Measurements from ENCODE around the gene AOPEP. TPM values are rescaled to one million over a fixed set of nuclear protein-coding genes. Genes with fewer than 3 reads are reported as not detected.

Gene AOPEP
- total RNA-seq, 1 donor from 2014 or later: 305 TPM

- peaks cover 30% of the 10 kb centered on the region for H3K4me1 ChIP-seq
- no peak overlapping the region for H3K4me3 ChIP-seq
- H3K36me3 ChIP-seq: peaks cover 0 to 36% of the 10 kb centered on the region in 2 donors
- TF ChIP-seq POLR2AphosphoS5 (IDR thresholded peaks at IDR 0.05; ENCODE audit: insufficient read depth in 1 of 2, low read depth in 1 of 2) (no peak), CTCF (IDR thresholded peaks at IDR 0.05) (no peak), POLR2A (IDR thresholded peaks at IDR 0.05) (no peak)
- H3K9me3 ChIP-seq: no peaks in the 10 kb centered on the region
- intact Hi-C loops (cut with DNase I): no loop called here
- no peaks in the 10 kb centered on the region for H3K27me3 ChIP-seq
- no peak for DNase-seq (ENCODE audit: extremely low spot score in 2 of 2)
- no peak overlapping the region for H3K27ac ChIP-seq
Measured at GRCh38 chr9:95111716-95112115, 385.2 kb downstream of the AOPEP start.

GRCh38 chr9:95112436-95113280 is 386.2 kb downstream of the AOPEP start:
- H3K9me3 ChIP-seq: no peaks in the 10 kb centered on the region
- intact Hi-C loops (cut with DNase I): no loop called here
- H3K27me3 ChIP-seq: no peaks in the 10 kb centered on the region
- peaks cover 0 to 33% of the 10 kb centered on the region in 2 donors for H3K36me3 ChIP-seq
- no peak for DNase-seq (ENCODE audit: extremely low spot score in 2 of 2)
- TF ChIP-seq POLR2A (IDR thresholded peaks at IDR 0.05): no peak
- TF ChIP-seq CTCF (IDR thresholded peaks at IDR 0.05): no peak
- TF ChIP-seq POLR2AphosphoS5 (IDR thresholded peaks at IDR 0.05; ENCODE audit: insufficient read depth in 1 of 2, low read depth in 1 of 2): no peak
- peaks cover 28% of the 10 kb centered on the region for H3K4me1 ChIP-seq
- no peak overlapping the region for H3K4me3 ChIP-seq
- no peak overlapping the region for H3K27ac ChIP-seq

- intact Hi-C loops (cut with DNase I): no loop called here
- no peak for DNase-seq (ENCODE audit: extremely low spot score in 2 of 2)
- H3K36me3 ChIP-seq: peaks cover 0 to 27% of the 10 kb centered on the region in 2 donors
- H3K27me3 ChIP-seq: no peaks in the 10 kb centered on the region
- H3K9me3 ChIP-seq: no peaks in the 10 kb centered on the region
- H3K4me1 ChIP-seq: peaks cover 22% of the 10 kb centered on the region
- H3K4me3 ChIP-seq: no peak overlapping the region
- H3K27ac ChIP-seq: no peak overlapping the region
- TF ChIP-seq CTCF (IDR thresholded peaks at IDR 0.05) (no peak), POLR2A (IDR thresholded peaks at IDR 0.05) (no peak), POLR2AphosphoS5 (IDR thresholded peaks at IDR 0.05; ENCODE audit: insufficient read depth in 1 of 2, low read depth in 1 of 2) (no peak)
Measured at GRCh38 chr9:95115104-95115503, 388.6 kb downstream of the AOPEP start.

DNA sequence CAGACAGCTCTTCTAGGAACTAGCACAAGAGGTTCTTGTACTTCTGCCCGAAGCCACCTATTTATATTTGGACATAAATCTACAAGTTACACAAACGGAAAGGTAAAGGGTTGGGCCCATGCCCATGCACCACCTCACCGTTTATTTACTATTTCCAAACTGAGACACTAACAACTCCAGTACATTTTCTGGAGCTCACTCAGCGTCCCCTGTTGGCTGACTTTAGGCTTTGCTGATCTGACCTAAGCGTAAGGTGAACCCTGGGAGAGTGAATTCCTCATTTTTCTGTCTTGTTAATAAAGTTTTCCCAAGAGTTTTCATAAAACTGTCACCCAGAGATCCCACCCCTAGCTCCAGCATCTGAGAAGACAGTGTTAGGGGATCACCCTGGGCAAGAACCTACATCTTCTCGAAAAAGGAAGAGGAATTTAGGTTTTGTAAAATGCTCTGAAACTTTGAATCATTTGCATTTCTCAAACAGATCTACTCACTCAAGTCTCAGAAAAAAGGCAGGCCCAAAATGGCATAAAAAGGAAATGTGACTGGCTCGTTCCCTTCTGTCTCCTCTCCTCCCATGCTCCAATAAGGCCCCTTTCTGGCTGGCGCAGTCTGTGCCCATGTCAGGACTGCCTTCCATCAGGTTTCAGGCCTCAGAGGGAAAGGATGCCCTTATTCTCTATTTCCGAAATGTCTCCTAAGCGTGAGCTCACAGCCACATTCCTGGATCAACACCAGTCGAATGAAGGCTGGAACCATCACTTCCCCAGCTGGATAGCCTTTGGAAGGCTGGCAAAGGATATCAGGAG is 389.7 kb downstream of the AOPEP start:
- intact Hi-C loops (cut with DNase I): no loop called here
- peak overlapping the region; percentile 50 for H3K27ac ChIP-seq
- no peak overlapping the region for H3K4me3 ChIP-seq
- peaks cover 0 to 23% of the 10 kb centered on the region in 2 donors for H3K36me3 ChIP-seq
- no peaks in the 10 kb centered on the region for H3K27me3 ChIP-seq
- no peak for DNase-seq (ENCODE audit: extremely low spot score in 2 of 2)
- H3K4me1 ChIP-seq: peaks cover 28% of the 10 kb centered on the region
- H3K9me3 ChIP-seq: no peaks in the 10 kb centered on the region
- TF ChIP-seq POLR2AphosphoS5 (IDR thresholded peaks at IDR 0.05; ENCODE audit: insufficient read depth in 1 of 2, low read depth in 1 of 2): peak in 1 of 2 donors; percentile 21
- TF ChIP-seq CTCF (IDR thresholded peaks at IDR 0.05): no peak
